ENCODE results near the gene BET1. TPM values are rescaled to one million over a fixed set of nuclear protein-coding genes. Genes with fewer than 3 reads are reported as not detected.

The BET1 gene
- total and polyA plus RNA-seq, 2 of the 8 experiments (the other 6 are each of a cell fraction or from before 2014, with no cell fraction given) = 20.6 to 31.7 TPM

DNA sequence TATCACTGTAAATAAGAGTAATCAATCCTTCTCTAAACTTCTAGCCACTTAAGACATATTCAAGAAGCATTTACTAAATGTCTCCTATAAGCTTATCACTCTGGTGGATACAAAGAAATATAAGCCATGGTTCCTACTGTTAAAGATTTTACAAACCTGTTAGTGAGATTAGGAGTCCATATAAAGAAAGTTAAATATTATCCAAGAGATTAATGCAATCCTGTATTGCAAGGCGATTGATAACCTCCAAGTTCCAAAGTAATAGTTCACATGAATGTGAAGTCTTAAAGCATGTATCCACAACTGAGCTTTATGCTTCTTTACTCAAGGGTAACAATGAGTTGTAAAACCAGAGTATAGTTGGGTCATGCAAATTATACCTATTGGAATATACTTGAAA is 12.6 kb upstream of the BET1 start:
- POLR2A ChIA-PET (ENCODE audit: partially characterized antibody) = no interaction called here

More for the DNA sequence above, 12.6 kb upstream of the BET1 start:
- Histone ChIP-seq H3K27me3 (replicated peaks in 1 of 4; ENCODE audit: control insufficient read depth in 3 of 4, extremely low read depth in 1 of 4, insufficient read depth in 3 of 4, low read length in 3 of 4) (no peaks in the 10 kb centered on the region), H3K79me1 (ENCODE audit: low read depth, low read length) (no peaks in the 10 kb centered on the region), H2BK120ac (replicated peaks; ENCODE audit: low read depth, low read length) (no peak overlapping the region), H3K9ac (replicated peaks in 1 of 4; ENCODE audit: extremely low read depth in 1 of 4, low read depth in 3 of 4, low read length in 3 of 4) (no peak overlapping the region), H2AK5ac (ENCODE audit: low read depth, low read length) (no peak overlapping the region), H3K23ac (ENCODE audit: insufficient read length) (no peak overlapping the region), H3K79me2 (ENCODE audit: control insufficient read depth in 1 of 2, insufficient read depth in 2 of 2, low read length in 2 of 2) (no peaks in the 10 kb centered on the region), H3K4me3 (ENCODE audit: extremely low read depth in 1 of 4, insufficient read depth in 2 of 4, low read depth in 3 of 4, low read length in 4 of 4) (no peak overlapping the region), H3K18ac (ENCODE audit: extremely low read depth, low read length) (no peak overlapping the region), H3K56ac (replicated peaks; ENCODE audit: insufficient read length, low read depth, low read length) (no peak overlapping the region), H3K4ac (replicated peaks; ENCODE audit: insufficient read length, low read depth, low read length) (no peak overlapping the region), H3K14ac (ENCODE audit: insufficient read length) (no peak overlapping the region), H4K20me1 (replicated peaks in 1 of 2; ENCODE audit: control insufficient read depth in 1 of 2, insufficient read depth in 2 of 2, low read length in 2 of 2) (no peaks in the 10 kb centered on the region), H4K5ac (ENCODE audit: insufficient read length, low read depth, low read length) (no peak overlapping the region), H3K36me3 (ENCODE audit: control insufficient read depth in 2 of 4, insufficient read depth in 4 of 4, low read length in 3 of 4) (no peaks in the 10 kb centered on the region), H3K23me2 (ENCODE audit: low read depth, low read length) (no peaks in the 10 kb centered on the region), H3K27ac (ENCODE audit: low read depth, low read length) (no peak overlapping the region), H4K91ac (replicated peaks; ENCODE audit: insufficient read length, low read length) (no peak overlapping the region), H2BK15ac (ENCODE audit: low read length) (no peak overlapping the region), H3K4me2 (ENCODE audit: insufficient read depth in 1 of 2, low read depth in 2 of 2, low read length in 2 of 2) (no peak overlapping the region), H2BK20ac (ENCODE audit: low read length) (no peak overlapping the region), H4K8ac (ENCODE audit: extremely low read depth, insufficient read depth, low read length) (no peak overlapping the region), H3K4me1 (replicated peaks in 1 of 4; ENCODE audit: control insufficient read depth in 3 of 4, insufficient read depth in 4 of 4, low read length in 3 of 4) (no peaks in the 10 kb centered on the region), H2BK12ac (ENCODE audit: low read depth, low read length) (no peak overlapping the region), H2AFZ (ENCODE audit: low read length) (no peak overlapping the region), H3K9me3 (ENCODE audit: insufficient read depth in 2 of 2, low read depth in 1 of 2, low read length in 1 of 2) (no peaks in the 10 kb centered on the region), H2BK5ac (ENCODE audit: low read depth, low read length) (no peak overlapping the region)
- DNase-seq (ENCODE audit: low read depth in 1 of 2, low spot score in 2 of 2) = no peak
- FAIRE-seq = no peak
- CTCF ChIA-PET (ENCODE audit: partially characterized antibody) = no interaction called here
- WGBS, 2 experiments (ENCODE audit: extremely low coverage in 1 of 2, insufficient coverage in 1 of 2, insufficient read length in 1 of 2, insufficient replicate concordance in 2 of 2, low coverage in 1 of 2, low lambda C conversion rate in 2 of 2, missing lambda C conversion rate in 1 of 2) = 84% methylated on average over 1 of the region's 1 CpG; no CpG with 5 or more reads in 1 of the 2 experiments
- no peak for TF ChIP-seq SAP30 (IDR thresholded peaks at IDR 0.05; ENCODE audit: insufficient read depth, insufficient replicate concordance, low read length)
- TF ChIP-seq SUZ12 (IDR thresholded peaks at IDR 0.05; ENCODE audit: low read length) = no peak
- TF ChIP-seq BRCA1 (IDR thresholded peaks at IDR 0.05; ENCODE audit: low read depth, low read length) = no peak
- TF ChIP-seq, protein P1, sequence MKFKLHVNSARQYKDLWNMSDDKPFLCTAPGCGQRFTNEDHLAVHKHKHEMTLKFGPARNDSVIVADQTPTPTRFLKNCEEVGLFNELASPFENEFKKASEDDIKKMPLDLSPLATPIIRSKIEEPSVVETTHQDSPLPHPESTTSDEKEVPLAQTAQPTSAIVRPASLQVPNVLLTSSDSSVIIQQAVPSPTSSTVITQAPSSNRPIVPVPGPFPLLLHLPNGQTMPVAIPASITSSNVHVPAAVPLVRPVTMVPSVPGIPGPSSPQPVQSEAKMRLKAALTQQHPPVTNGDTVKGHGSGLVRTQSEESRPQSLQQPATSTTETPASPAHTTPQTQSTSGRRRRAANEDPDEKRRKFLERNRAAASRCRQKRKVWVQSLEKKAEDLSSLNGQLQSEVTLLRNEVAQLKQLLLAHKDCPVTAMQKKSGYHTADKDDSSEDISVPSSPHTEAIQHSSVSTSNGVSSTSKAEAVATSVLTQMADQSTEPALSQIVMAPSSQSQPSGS (IDR thresholded peaks at IDR 0.05; ENCODE audit: low read length) = no peak
- TF ChIP-seq NANOG (IDR thresholded peaks at IDR 0.05; ENCODE audit: insufficient read depth, low read depth, low read length, poor library complexity, severe bottlenecking) = no peak
- TF ChIP-seq BACH1 (IDR thresholded peaks at IDR 0.05; ENCODE audit: low read length) = no peak
- TF ChIP-seq BCL11A (IDR thresholded peaks at IDR 0.05; ENCODE audit: low read depth in 2 of 2, low read length in 2 of 2) = no peak
